H9 (cell line): ENCODE data around the gene CSTF3. TPM values are rescaled to one million over a fixed set of nuclear protein-coding genes. Genes with fewer than 3 reads are reported as not detected.

Source experiments
- DNase-seq: peaks from one replicate; pipeline ENCODE4 v3.0.0-alpha.2; 2017
- H2AFZ ChIP-seq: one replicate; pipeline ENCODE4 v1.6.1; 2013; ENCODE audit warnings: mild to moderate bottlenecking, low read length, control low read depth, moderate library complexity
- H2AK5ac ChIP-seq: 2 replicates; pipeline ENCODE4 v1.6.1; 2013; ENCODE audit warnings: low read length, control low read depth, mixed read lengths; ENCODE audit not compliant: insufficient read length
- H2BK120ac ChIP-seq: one replicate; pipeline ENCODE4 v1.6.1; 2013; ENCODE audit warnings: low read depth, mild to moderate bottlenecking, low read length, control low read depth, inconsistent platforms; ENCODE audit not compliant: poor library complexity, severe bottlenecking
- H2BK12ac ChIP-seq: 2 replicates; pipeline ENCODE4 v1.6.1; 2013; ENCODE audit warnings: low read length, control low read depth, mixed read lengths, low read depth; ENCODE audit not compliant: insufficient read length
- H2BK15ac ChIP-seq: 2 replicates; pipeline ENCODE4 v1.6.1; 2013; ENCODE audit warnings: low read depth, low read length, control low read depth
- H2BK20ac ChIP-seq: one replicate; pipeline ENCODE4 v1.6.1; 2013; ENCODE audit warnings: low read depth, mild to moderate bottlenecking, low read length, control low read depth, inconsistent platforms; ENCODE audit not compliant: poor library complexity, severe bottlenecking
- H2BK5ac ChIP-seq: 2 replicates; pipeline ENCODE4 v1.6.1; 2013; ENCODE audit warnings: low read length, control low read depth, mixed read lengths; ENCODE audit not compliant: insufficient read length
- H3K14ac ChIP-seq: 2 replicates; pipeline ENCODE4 v1.6.1; 2013; ENCODE audit warnings: low read length, control low read depth; ENCODE audit not compliant: insufficient read depth
- H3K18ac ChIP-seq: 2 replicates; pipeline ENCODE4 v1.6.1; 2013; ENCODE audit warnings: low read depth, mild to moderate bottlenecking, mixed read lengths, low read length, control low read depth; ENCODE audit not compliant: insufficient read length
- H3K23ac ChIP-seq: 2 replicates; pipeline ENCODE4 v1.6.1; 2013; ENCODE audit warnings: low read length, control low read depth, mixed read lengths, low read depth; ENCODE audit not compliant: insufficient read length
- H3K23me2 ChIP-seq: 2 replicates; pipeline ENCODE4 v1.6.1; 2013; ENCODE audit warnings: low read depth, mild to moderate bottlenecking, mixed read lengths, low read length, control low read depth; ENCODE audit not compliant: insufficient read length, poor library complexity, severe bottlenecking
- H3K27ac ChIP-seq: 2 replicates; pipeline ENCODE4 v1.5.1; 2013; ENCODE audit warnings: low read length, control low read depth, mixed read lengths, low read depth; ENCODE audit not compliant: insufficient read length
- H3K27me3 ChIP-seq: 2 replicates; pipeline ENCODE4 v1.6.1; 2013; ENCODE audit warnings: low read length, control low read depth, inconsistent platforms; ENCODE audit not compliant: insufficient read depth
- H3K4ac ChIP-seq: 2 replicates; pipeline ENCODE4 v1.6.1; 2013; ENCODE audit warnings: low read depth, mild to moderate bottlenecking, control low read depth, inconsistent platforms, low read length, moderate library complexity
- H3K4me1 ChIP-seq: 2 replicates; pipeline ENCODE4 v1.6.1; 2013; ENCODE audit warnings: low read length, control low read depth, inconsistent platforms; ENCODE audit not compliant: insufficient read depth
- H3K4me2 ChIP-seq: 2 replicates; pipeline ENCODE4 v1.6.1; 2013; ENCODE audit warnings: low read length, control low read depth, mixed read lengths; ENCODE audit not compliant: insufficient read length, insufficient read depth
- H3K56ac ChIP-seq: 2 replicates; pipeline ENCODE4 v1.6.1; 2013; ENCODE audit warnings: low read depth, mild to moderate bottlenecking, mixed read lengths, low read length, control low read depth; ENCODE audit not compliant: insufficient read length
- H3K79me1 ChIP-seq: 2 replicates; pipeline ENCODE4 v1.6.1; 2013; ENCODE audit warnings: low read depth, mild to moderate bottlenecking, moderate library complexity, low read length, control low read depth, inconsistent platforms; ENCODE audit not compliant: insufficient read depth, poor library complexity, severe bottlenecking
- H3K79me2 ChIP-seq: 2 replicates; pipeline ENCODE4 v1.6.1; 2013; ENCODE audit warnings: low read length, control low read depth, inconsistent platforms; ENCODE audit not compliant: insufficient read depth
- H3K9ac ChIP-seq: 2 replicates; pipeline ENCODE4 v1.6.1; 2013; ENCODE audit warnings: low read length, control low read depth, mixed read lengths; ENCODE audit not compliant: insufficient read length; ENCODE audit errors: extremely low read depth
- H3K9me3 ChIP-seq: one replicate; pipeline ENCODE4 v1.6.1; 2013; ENCODE audit warnings: low read depth, low read length, inconsistent platforms; ENCODE audit not compliant: control insufficient read depth
- H3T11ph ChIP-seq: one replicate; pipeline ENCODE4 v1.6.1; 2013; ENCODE audit warnings: mild to moderate bottlenecking, low read length, control low read depth, inconsistent platforms
- H4K20me1 ChIP-seq: one replicate; pipeline ENCODE4 v1.6.1; 2013; ENCODE audit not compliant: control insufficient read depth, insufficient read length, insufficient read depth
- H4K5ac ChIP-seq: 2 replicates; pipeline ENCODE4 v1.6.1; 2013; ENCODE audit warnings: low read depth, mild to moderate bottlenecking, mixed read lengths, low read length, control low read depth; ENCODE audit not compliant: insufficient read length
- H4K8ac ChIP-seq: replicated peaks from 2 replicates; pipeline ENCODE4 v1.6.1; 2013; ENCODE audit warnings: low read length, control low read depth, mixed read lengths, low read depth; ENCODE audit not compliant: insufficient read length
- H4K91ac ChIP-seq: 2 replicates; pipeline ENCODE4 v1.6.1; 2013; ENCODE audit warnings: low read depth, mild to moderate bottlenecking, moderate library complexity, mixed read lengths, low read length, control low read depth; ENCODE audit not compliant: insufficient read length
- H3K27ac Mint-ChIP-seq, 3 experiments: 2 replicates in 2 of 3; 3 replicates in 1 of 3; pipeline ENCODE4 v1.8.0; 2020 to 2021; ENCODE audit warnings: mixed read lengths in 3 of 3, mild to moderate bottlenecking in 1 of 3, moderate library complexity in 1 of 3
- H3K27me3 Mint-ChIP-seq: 2 replicates; pipeline ENCODE4 v1.8.0; 2021; ENCODE audit warnings: low read depth, mild to moderate bottlenecking, moderate library complexity, mixed read lengths
- H3K36me3 Mint-ChIP-seq, 3 experiments: 2 replicates in 2 of 3; 3 replicates in 1 of 3; pipeline ENCODE4 v1.8.0; 2020 to 2021; ENCODE audit warnings: low read depth in 3 of 3, mixed read lengths in 3 of 3; ENCODE audit not compliant: insufficient read depth in 1 of 3
- H3K4me1 Mint-ChIP-seq, 2 experiments: 2 replicates each; pipeline ENCODE4 v1.8.0; 2020; ENCODE audit warnings: mixed read lengths in 2 of 2
- H3K4me3 Mint-ChIP-seq, 2 experiments: 2 replicates in 1 of 2; 3 replicates in 1 of 2; pipeline ENCODE4 v1.8.0; 2020 to 2021; ENCODE audit warnings: mild to moderate bottlenecking in 2 of 2, mixed read lengths in 2 of 2, moderate library complexity in 1 of 2
- H3K9me3 Mint-ChIP-seq, 2 experiments: 2 replicates in 1 of 2; 3 replicates in 1 of 2; pipeline ENCODE4 v1.8.0; 2020; ENCODE audit warnings: mild to moderate bottlenecking in 2 of 2, mixed read lengths in 2 of 2, moderate library complexity in 1 of 2
- WGBS: extraction: QIAGEN DNeasy Blood & Tissue Kit; methylation state at CpG from one replicate; pipeline ENCODE4 v1.1.7; 2013; ENCODE audit warnings: missing lambda C conversion rate, low lambda C conversion rate, mixed read lengths; ENCODE audit not compliant: insufficient read length; ENCODE audit errors: extremely low coverage; 5-methylcytosine and 5-hydroxymethylcytosine counted together
- total RNA-seq: library from RNA; stranded (reverse); gene quantifications from 2 replicates; pipeline ENCODE4 v1.2.1, GENCODE V29; 2021
- TF ChIP-seq, protein P1 (sequence below): fragments of 200-600 bp; sonication (generic); conservative IDR thresholded peaks from 3 replicates; pipeline ENCODE4 v1.8.0; 2021; ENCODE audit warnings: antibody characterized with exemption, mild to moderate bottlenecking

CSTF3 gene
- total RNA-seq, 1 experiment from 2014 or later = 41.5 TPM

DNA sequence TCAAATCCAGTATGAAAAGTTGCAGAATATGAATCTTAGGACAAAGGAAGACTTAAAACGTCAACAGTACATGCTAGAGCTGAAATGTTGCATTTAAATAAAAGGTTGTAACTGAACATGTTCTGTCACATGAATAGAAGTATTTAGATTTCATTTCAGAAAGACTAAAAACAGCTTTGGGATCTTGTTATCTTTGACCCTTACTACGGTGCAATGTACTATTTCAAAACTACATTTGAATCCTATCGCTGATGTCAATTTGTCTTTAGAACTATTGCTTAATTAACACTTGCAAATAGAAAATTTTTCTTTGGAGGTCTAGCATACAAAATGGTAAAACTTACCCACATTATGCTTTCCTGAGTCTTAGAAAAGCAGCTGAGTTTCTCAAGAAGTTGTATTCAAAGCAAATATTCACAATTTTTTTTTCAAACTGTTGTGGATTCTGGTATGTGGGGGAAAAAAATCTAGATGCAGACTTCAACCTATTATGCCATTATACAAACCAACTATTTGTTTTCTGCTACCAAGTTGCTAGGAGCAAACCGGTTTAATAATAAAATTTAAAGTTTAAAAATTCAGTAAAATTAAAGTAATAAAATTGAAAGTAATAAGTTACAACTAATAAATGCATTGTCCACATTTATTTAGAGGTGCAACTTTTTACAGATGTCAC is 25.4 kb downstream of the CSTF3 start:
- no peak overlapping the region for H3K27ac ChIP-seq

More for the DNA sequence above, 25.4 kb downstream of the CSTF3 start:
- H3K4ac ChIP-seq = no peak overlapping the region
- no peak for DNase-seq
- H2BK20ac ChIP-seq = no peak overlapping the region
- Mint-ChIP-seq H3K4me3 (no peak overlapping the region), H3K4me1 (peaks cover 36 to 45% of the 10 kb centered on the region in 2 experiments), H3K27me3 (no peaks in the 10 kb centered on the region), H3K9me3 (no peaks in the 10 kb centered on the region), H3K27ac (peak overlapping the region in 1 of 3 experiments; percentile 95; a peak in 2 of 7 replicates), H3K36me3 (peaks cover 6 to 17% (median 16%) of the 10 kb centered on the region in 3 experiments; a peak in 6 of 7 replicates)
- no peak overlapping the region for H2AFZ ChIP-seq
- no peak overlapping the region for H3K4me2 ChIP-seq
- no peak overlapping the region for H3K14ac ChIP-seq
- TF ChIP-seq, protein P1, sequence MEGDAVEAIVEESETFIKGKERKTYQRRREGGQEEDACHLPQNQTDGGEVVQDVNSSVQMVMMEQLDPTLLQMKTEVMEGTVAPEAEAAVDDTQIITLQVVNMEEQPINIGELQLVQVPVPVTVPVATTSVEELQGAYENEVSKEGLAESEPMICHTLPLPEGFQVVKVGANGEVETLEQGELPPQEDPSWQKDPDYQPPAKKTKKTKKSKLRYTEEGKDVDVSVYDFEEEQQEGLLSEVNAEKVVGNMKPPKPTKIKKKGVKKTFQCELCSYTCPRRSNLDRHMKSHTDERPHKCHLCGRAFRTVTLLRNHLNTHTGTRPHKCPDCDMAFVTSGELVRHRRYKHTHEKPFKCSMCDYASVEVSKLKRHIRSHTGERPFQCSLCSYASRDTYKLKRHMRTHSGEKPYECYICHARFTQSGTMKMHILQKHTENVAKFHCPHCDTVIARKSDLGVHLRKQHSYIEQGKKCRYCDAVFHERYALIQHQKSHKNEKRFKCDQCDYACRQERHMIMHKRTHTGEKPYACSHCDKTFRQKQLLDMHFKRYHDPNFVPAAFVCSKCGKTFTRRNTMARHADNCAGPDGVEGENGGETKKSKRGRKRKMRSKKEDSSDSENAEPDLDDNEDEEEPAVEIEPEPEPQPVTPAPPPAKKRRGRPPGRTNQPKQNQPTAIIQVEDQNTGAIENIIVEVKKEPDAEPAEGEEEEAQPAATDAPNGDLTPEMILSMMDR = no peak
- H2BK12ac ChIP-seq = no peak overlapping the region
- H4K20me1 ChIP-seq = no peaks in the 10 kb centered on the region
- H3K23me2 ChIP-seq = no peaks in the 10 kb centered on the region
- H2BK15ac ChIP-seq = no peak overlapping the region
- H4K8ac ChIP-seq = no peak overlapping the region
- H3K79me2 ChIP-seq = no peaks in the 10 kb centered on the region
- peaks cover 2% of the 10 kb centered on the region for H3K4me1 ChIP-seq
- no peak overlapping the region for H3K23ac ChIP-seq
- H4K91ac ChIP-seq = no peak overlapping the region
- no peaks in the 10 kb centered on the region for H3K79me1 ChIP-seq
- H3K9ac ChIP-seq = no peak overlapping the region
- no peak overlapping the region for H3K18ac ChIP-seq
- H4K5ac ChIP-seq = no peak overlapping the region
- no peak overlapping the region for H2BK120ac ChIP-seq
- no peaks in the 10 kb centered on the region for H3K9me3 ChIP-seq
- no peak overlapping the region for H3K56ac ChIP-seq
- no peak overlapping the region for H2BK5ac ChIP-seq
- H3K27me3 ChIP-seq = no peaks in the 10 kb centered on the region
- no peak overlapping the region for H3T11ph ChIP-seq
- no peak overlapping the region for H2AK5ac ChIP-seq
- no CpG with 5 or more reads among the region's 4 CpGs for WGBS
